Right lobe of liver (tissue), 6 donors: Measurements from ENCODE around the gene PRRX1. TPM values are rescaled to one million over a fixed set of nuclear protein-coding genes. Genes with fewer than 3 reads are reported as not detected.

Experiments used
- ATAC-seq, 4 donors: fragments of 200-7000 bp; cut with Tn5 transposase; one replicate each; pipeline ENCODE4 v1.9.1; 2020; ENCODE audit warnings: mild to moderate bottlenecking in 4 of 4, moderate library complexity in 4 of 4
- DNase-seq, 3 donors: peaks; one replicate each; pipeline ENCODE4 v3.0.0-alpha.2; 2020
- H3K27ac ChIP-seq, 3 donors: fragments of 200-600 bp; one replicate each; pipeline ENCODE4 v1.8.0; 2022
- H3K27me3 ChIP-seq, 2 donors: fragments of 200-600 bp; one replicate each; pipeline ENCODE4 v1.8.0; 2022
- H3K36me3 ChIP-seq, 4 donors: fragments of 200-600 bp; sonication (generic) in 1 of 4; one replicate each; pipeline versions ENCODE4 v1.5.1 to v1.8.0; 2017 to 2022; ENCODE audit warnings: control low read depth in 1 of 4
- H3K4me1 ChIP-seq, 4 donors: fragments of 200-600 bp; sonication (generic) in 1 of 4; one replicate each; pipeline versions ENCODE4 v1.5.1 to v1.8.0; 2017 to 2022; ENCODE audit warnings: control low read depth in 1 of 4
- H3K4me3 ChIP-seq, 3 donors: fragments of 200-600 bp; one replicate each; pipeline ENCODE4 v1.8.0; 2022
- H3K9me3 ChIP-seq, 4 donors: fragments of 200-600 bp; sonication (generic) in 1 of 4; one replicate each; pipeline versions ENCODE4 v1.5.1 to v1.8.0; 2017 to 2022; ENCODE audit warnings: control low read depth in 1 of 4
- POLR2A ChIP-seq: fragments of 450-650 bp; IDR thresholded peaks from one replicate; pipeline ENCODE4 v1.6.1; 2017; ENCODE audit warnings: antibody characterized with exemption, mild to moderate bottlenecking
- WGBS: methylation state at CpG from one replicate; pipeline ENCODE4 v1.1.6; 2018; ENCODE audit warnings: low coverage, low lambda C conversion rate; ENCODE audit not compliant: insufficient coverage; ENCODE audit errors: missing lambda C conversion rate; 5-methylcytosine and 5-hydroxymethylcytosine counted together
- intact Hi-C, 2 donors: fragments of 100-400 bp; cut with DNase I; formaldehyde crosslinking; loops; one replicate each; pipeline versions ENCODE4 v1.11.2 to v1.14.1; 2022
- total RNA-seq, 6 experiments: library from RNA; depleted of rRNA in 2 of 6; stranded (reverse); fragments of >200 nt in 2 of 6; fragmentation: NEBNext Ultra II Directional in 3 of 6; extraction: Animal tissue kit (Norgen Biotek cat#: 25700) in 3 of 6; gene quantifications; one replicate each; pipeline versions ENCODE4 v1.1.0 to v1.2.4, GENCODE V29; 2016 to 2023
- TF ChIP-seq, protein P1 (sequence below), 4 donors: fragments of 200-600 bp in 3 of 4; fragments of 450-650 bp in 1 of 4; IDR thresholded peaks; one replicate each; pipeline versions ENCODE4 v1.5.1 to v1.8.0; 2016 to 2022; ENCODE audit warnings: antibody characterized with exemption in 4 of 4, mild to moderate bottlenecking in 2 of 4
- donor health status: DM: no; HTN: yes; CAD: no.
- donor health status: DM: no; HTN: no; CAD: no.
- donor health status: DM: no; HTN: no; CAD: no.
- donor health status: DM: no; HTN: yes; CAD: no.
- donor health status: DM: no; HTN: yes; CAD: no.

The PRRX1 gene
- total RNA-seq, 6 experiments from 2014 or later: 0.05 to 0.55 (median 0.18) TPM

GRCh38 chr1:170671629-170671963 is 7.7 kb downstream of the PRRX1 start:
- no peak overlapping the region for H3K27ac ChIP-seq
- DNase-seq: no peak
- 62% methylated on average over 4 of the region's 4 CpGs for WGBS

DNA sequence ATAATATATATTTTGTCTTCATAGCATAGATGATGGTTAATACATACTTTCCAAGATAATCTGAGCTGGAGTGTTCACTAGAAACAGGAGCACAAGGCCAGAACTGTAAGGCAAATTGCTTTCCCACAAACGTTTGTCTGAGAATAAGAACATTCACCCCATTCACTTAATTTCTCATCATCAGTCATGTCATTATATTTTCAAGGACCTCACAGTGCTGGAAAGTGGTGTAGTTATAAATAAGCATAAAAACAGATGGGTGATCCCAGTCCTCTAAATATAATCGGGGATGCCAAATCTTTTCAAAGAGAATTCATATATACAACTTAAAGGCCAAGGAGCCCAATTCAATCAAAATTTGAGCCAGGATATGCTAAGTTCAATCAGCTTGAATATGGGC is 8.4 kb downstream of the PRRX1 start:
- Histone ChIP-seq H3K4me3 (no peak overlapping the region), H3K9me3 (no peaks in the 10 kb centered on the region), H3K27me3 (peaks cover 0 to 19% of the 10 kb centered on the region in 2 donors), H3K36me3 (no peaks in the 10 kb centered on the region), H3K4me1 (peaks cover 0 to 7% (median 0%) of the 10 kb centered on the region in 4 donors), H3K27ac (no peak overlapping the region)
- ATAC-seq (no peak), DNase-seq (no peak)
- WGBS: 52% methylated on average over 2 of the region's 2 CpGs
- TF ChIP-seq, protein P1, sequence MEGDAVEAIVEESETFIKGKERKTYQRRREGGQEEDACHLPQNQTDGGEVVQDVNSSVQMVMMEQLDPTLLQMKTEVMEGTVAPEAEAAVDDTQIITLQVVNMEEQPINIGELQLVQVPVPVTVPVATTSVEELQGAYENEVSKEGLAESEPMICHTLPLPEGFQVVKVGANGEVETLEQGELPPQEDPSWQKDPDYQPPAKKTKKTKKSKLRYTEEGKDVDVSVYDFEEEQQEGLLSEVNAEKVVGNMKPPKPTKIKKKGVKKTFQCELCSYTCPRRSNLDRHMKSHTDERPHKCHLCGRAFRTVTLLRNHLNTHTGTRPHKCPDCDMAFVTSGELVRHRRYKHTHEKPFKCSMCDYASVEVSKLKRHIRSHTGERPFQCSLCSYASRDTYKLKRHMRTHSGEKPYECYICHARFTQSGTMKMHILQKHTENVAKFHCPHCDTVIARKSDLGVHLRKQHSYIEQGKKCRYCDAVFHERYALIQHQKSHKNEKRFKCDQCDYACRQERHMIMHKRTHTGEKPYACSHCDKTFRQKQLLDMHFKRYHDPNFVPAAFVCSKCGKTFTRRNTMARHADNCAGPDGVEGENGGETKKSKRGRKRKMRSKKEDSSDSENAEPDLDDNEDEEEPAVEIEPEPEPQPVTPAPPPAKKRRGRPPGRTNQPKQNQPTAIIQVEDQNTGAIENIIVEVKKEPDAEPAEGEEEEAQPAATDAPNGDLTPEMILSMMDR (IDR thresholded peaks at IDR 0.05): no peak
- no peak for TF ChIP-seq POLR2A
- intact Hi-C loops: no loop called here

More at GRCh38 chr1:170671629-170671963, 7.7 kb downstream of the PRRX1 start:
- H3K27me3 ChIP-seq: peaks cover 0 to 25% of the 10 kb centered on the region in 2 donors
- TF ChIP-seq, protein P1 (IDR thresholded peaks at IDR 0.05): no peak
- no peak for TF ChIP-seq POLR2A
- no peaks in the 10 kb centered on the region for H3K36me3 ChIP-seq
- intact Hi-C loops: no loop called here
- H3K9me3 ChIP-seq: no peaks in the 10 kb centered on the region
- no peak overlapping the region for H3K4me3 ChIP-seq
- no peak for ATAC-seq
- peaks cover 0 to 7% (median 0%) of the 10 kb centered on the region in 4 donors for H3K4me1 ChIP-seq

DNA sequence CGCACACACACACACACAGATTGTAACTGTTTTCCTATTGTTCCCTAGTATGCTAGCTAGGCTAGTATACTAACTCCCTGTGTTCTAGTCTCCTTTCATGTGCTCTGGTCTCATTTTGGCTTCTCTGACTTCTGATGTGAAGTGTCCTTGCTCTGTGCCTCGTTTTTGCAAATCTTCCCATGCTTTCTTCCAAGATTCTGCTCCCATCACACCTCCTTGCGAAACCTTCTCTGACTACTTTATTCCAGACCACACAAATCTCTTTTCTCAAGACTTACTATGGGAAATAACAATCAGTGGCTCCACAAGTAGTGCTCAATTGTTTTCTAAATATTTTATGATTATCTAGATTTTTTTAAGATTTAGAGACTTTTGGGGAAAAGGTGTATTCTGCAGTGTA is 10.3 kb downstream of the PRRX1 start:
- DNase-seq (no peak), ATAC-seq (no peak)
- TF ChIP-seq POLR2A: no peak
- TF ChIP-seq, protein P1 (IDR thresholded peaks at IDR 0.05): no peak
- WGBS: 71% methylated on average over 3 of the region's 3 CpGs
- H3K27ac ChIP-seq: no peak overlapping the region
- no peaks in the 10 kb centered on the region for H3K4me1 ChIP-seq
- intact Hi-C loops: no loop called here
- H3K36me3 ChIP-seq: no peaks in the 10 kb centered on the region
- peaks cover 0 to 16% of the 10 kb centered on the region in 2 donors for H3K27me3 ChIP-seq
- no peaks in the 10 kb centered on the region for H3K9me3 ChIP-seq
- no peak overlapping the region for H3K4me3 ChIP-seq

- TF ChIP-seq POLR2A: no peak
- TF ChIP-seq, protein P1 (IDR thresholded peaks at IDR 0.05): no peak
- 91% methylated on average over 1 of the region's 1 CpG for WGBS
Measured at GRCh38 chr1:170674986-170675385, 11.1 kb downstream of the PRRX1 start.

GRCh38 chr1:170675865-170676264 is 11.9 kb downstream of the PRRX1 start:
- H3K36me3 ChIP-seq: no peaks in the 10 kb centered on the region
- no peak overlapping the region for H3K4me3 ChIP-seq
- DNase-seq: no peak
- peaks cover 0 to 5% of the 10 kb centered on the region in 2 donors for H3K27me3 ChIP-seq
- ATAC-seq: no peak
- H3K27ac ChIP-seq: no peak overlapping the region
- H3K4me1 ChIP-seq: no peaks in the 10 kb centered on the region
- H3K9me3 ChIP-seq: no peaks in the 10 kb centered on the region
- intact Hi-C loops: no loop called here
- TF ChIP-seq, protein P1 (IDR thresholded peaks at IDR 0.05): no peak

More at GRCh38 chr1:170674986-170675385, 11.1 kb downstream of the PRRX1 start:
- Histone ChIP-seq H3K27ac (no peak overlapping the region), H3K27me3 (peaks cover 0 to 9% of the 10 kb centered on the region in 2 donors), H3K9me3 (no peaks in the 10 kb centered on the region), H3K4me3 (no peak overlapping the region), H3K36me3 (no peaks in the 10 kb centered on the region), H3K4me1 (no peaks in the 10 kb centered on the region)
- ATAC-seq (no peak), DNase-seq (no peak)
- intact Hi-C loops: no loop called here
